ENCODE data around the gene EPB41L4B.

EPB41L4B gene

DNA sequence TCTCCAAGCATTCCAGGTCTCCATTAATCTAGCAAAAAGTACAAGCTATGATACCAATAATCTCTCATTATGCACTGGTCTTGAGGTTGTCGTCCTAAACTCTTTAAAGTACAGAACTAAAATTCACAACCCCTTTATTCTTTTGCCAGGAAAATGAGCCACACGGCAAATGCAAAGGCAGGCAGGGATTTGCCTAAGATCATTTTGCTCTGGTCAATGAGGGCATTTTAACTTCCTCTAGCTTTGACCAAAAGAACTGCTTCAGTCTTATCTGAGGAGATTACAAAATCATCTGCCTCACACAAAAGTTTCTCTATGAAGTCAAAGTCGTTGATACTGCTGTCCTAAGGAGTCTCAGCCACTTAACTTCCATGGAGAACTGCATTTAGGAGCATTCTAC lies 51.8 kb downstream of the EPB41L4B start:
- DNase-seq = no peak

DNA sequence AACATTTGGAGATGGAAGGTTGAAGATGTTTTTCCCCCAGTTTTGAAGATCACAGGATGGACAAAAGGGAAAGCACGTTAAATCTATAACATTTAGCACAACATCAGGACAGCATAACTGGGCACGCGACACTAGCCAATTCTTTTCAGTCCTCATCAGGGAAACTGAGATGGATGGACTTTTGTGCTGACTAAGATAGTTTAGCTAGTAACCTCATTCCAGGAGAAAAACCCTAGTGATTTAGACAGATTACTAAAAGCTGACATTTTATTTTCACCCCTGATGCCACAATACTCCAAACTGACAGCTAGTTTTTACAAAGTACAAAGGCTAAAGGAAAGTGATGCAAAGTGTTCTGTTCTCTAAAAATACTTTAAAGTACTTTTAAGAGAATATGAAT lies 53.3 kb downstream of the EPB41L4B start:
- DNase-seq = no peak

DNA sequence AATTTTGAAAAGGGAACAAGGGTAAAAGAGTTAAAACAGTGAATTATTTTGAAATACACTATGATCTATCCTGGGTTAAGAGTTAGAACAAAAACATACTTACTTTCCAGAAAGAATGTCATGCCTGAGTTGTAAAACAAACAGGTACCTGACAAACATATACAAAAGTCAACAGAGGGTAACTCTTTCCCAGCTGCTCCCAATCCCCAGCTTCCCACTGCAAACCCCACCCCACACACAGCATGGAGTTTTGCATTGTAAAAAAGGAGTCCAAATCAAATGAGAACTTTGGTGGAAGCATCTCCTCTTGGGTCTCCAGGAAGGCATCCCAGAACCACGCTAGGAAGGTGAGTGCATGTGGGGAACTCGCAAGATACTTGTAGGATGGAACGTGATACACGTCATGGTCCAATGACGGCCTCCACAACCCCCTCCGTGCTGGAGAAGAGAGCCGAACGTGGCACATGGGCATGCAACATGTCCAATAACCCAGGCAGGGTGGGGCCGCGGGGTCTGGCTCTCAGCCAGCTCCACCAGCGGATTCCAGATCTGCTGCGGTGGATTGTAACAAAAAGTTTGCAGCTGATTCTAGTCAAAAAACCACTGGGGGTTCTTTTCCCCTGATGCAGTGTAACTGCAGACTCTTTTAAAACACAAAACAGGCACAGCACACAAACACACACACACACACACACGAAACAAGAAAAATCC lies 55.8 kb downstream of the EPB41L4B start:
- DNase-seq = peak; percentile 63

GRCh38 chr9:109263358-109263757 lies 57.5 kb downstream of the EPB41L4B start:
- DNase-seq = no peak

- peak; percentile 38 for DNase-seq
Observed at GRCh38 chr9:109258481-109259302, 62.2 kb downstream of the EPB41L4B start.

DNA sequence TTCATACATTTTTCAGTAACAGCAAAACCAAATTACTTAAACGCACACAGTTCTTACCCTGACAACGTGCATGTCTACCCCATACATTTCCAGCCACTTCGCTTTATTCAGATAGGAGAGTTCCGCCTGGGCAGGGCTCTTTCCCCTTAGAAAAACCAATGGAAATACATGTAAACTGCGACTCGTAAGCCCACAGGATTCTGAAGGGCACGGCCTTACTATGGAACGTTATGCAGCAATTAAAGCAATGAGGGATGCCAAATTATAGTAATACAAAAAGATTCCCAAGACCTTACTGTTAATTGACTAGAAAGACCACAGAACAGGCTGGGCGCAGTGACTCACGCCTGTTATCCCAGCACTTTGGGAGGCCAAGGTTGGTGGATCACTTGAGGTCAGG lies 64.5 kb downstream of the EPB41L4B start:
- no peak for DNase-seq

- DNase-seq = no peak
Observed at GRCh38 chr9:109255394-109255793, 65.5 kb downstream of the EPB41L4B start.

DNA sequence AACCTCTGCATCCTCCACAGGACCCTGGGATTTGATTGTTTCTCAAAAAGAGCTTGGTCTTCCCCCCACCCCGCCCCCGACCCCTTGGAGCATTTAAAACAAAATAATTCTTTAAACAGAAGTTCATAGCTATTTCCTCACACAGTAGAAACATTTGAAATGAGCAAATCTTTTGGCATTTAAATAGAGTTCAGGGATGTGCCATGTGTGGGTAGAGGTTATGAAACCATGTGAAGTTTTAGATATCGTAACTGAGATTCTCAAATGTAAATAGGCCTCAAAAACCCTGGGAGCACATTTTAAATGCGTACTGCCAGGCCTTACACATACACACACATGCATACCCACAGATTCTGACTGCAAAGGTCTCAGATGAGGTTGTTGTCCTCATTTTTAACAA lies 66.5 kb downstream of the EPB41L4B start:
- no peak for DNase-seq

- DNase-seq = no peak
Observed at GRCh38 chr9:109253637-109254284, 67.1 kb downstream of the EPB41L4B start.

DNA sequence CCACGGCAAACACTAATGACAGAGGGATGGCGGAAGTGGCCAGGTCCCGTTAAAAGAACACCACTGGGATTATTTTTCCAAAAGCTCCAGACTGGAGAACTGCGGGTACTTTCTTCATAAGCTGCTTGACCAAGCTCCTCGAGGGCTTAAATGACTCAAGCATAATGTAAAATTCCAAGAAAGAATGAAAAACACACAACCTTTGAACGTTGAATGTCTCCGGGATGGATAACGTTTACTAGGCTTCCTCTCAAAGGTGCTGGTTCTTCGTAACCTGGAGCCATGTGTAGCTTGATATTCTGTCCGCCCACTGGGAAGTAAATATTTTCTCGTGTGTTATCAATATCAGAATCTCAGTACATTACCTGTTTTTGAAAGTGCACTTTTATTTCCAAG lies 67.6 kb downstream of the EPB41L4B start:
- DNase-seq = no peak

GRCh38 chr9:109252291-109252690 lies 68.6 kb downstream of the EPB41L4B start:
- no peak for DNase-seq

GRCh38 chr9:109251776-109252106 lies 69.1 kb downstream of the EPB41L4B start:
- no peak for DNase-seq

DNA sequence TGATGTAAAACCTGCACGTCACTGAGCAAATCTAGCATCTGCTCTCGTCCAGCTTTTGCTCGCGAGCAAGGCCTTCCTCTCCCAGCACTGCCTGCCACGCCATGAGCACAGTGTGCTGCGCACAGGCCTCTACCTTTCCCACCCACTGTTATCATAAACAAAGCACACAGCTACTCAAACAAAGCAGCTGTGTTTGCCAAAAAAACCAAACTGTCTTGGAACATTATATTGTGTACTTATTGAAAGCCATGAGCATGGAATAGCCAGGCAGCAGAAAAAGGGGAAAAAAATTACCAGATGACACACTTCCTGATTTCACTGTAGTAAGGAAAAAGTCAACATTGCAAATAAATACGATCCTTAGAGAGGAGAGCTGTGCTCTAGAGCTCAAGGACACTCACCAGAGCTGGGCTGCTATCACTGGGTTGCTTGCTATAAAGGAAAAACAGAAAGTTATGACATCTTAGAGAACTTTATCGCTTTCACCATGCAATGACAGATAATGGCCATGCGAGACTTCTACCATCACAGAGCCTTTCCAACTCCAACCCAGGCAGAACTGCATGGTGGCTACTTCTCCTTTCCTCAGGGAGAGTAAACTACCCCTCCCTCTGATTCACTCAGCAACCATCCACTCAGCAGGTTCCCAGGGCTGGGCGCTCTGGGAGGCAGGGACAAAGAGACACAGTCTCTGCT lies 69.6 kb downstream of the EPB41L4B start:
- peak; percentile 65 for DNase-seq

DNA sequence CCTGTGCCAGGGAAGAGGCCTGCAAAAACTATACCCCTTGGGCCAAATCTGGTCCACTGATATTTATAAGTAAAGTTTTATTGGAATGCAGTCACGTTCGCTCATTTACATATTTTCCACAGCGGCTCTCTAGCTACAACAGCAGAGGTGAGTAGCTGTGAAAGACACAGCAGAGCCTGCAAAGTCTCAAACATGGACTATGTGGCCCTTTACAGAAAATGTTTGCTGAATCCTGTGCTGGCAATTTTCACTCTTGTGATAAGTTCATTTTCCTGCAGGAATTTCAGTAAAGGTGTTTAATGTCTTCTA lies 70.1 kb downstream of the EPB41L4B start:
- DNase-seq = no peak

DNA sequence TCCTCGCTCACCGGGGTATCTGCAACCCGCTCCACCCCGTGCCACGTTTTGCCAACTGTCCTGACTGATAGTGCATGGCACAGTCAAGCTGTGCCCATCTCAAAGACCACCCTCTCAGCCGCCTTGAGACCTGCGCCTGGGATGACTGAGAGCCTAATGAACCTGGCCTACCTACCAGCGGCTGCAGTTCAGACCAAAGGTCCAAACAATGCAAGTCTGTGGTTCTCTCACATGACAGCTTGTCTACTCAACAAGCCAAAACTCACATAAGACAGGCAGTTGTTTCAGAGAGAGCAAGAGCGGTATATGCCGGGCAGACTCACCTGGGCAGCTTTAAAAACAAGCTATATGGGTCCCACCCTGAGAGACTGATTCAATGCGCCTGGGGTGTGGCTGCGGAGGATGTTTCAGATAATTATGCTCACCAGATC lies 70.5 kb downstream of the EPB41L4B start:
- no peak for DNase-seq

- DNase-seq = no peak
Observed at GRCh38 chr9:109249615-109250014, 71.2 kb downstream of the EPB41L4B start.

DNA sequence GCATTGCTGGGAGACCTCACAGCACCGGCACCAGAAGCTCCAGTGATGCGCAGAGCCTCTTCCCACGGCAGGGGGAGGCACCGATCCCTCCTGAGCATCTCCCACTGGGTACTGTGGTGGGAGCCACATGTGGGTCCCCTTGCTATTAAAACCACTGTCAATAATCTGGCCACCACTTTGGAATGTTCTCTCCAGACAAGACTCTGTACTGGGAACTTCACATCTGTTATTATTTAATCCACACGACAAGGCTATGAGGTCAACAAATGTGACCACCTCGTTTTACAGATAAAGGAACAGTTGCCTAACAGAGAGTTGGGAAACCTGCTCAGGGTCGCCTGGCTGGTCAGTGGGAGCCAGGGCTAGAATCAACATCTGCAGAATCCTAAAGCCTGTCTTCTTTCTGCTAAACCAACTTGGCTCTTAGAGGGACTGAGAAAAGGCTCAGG lies 72.7 kb downstream of the EPB41L4B start:
- DNase-seq = no peak

DNA sequence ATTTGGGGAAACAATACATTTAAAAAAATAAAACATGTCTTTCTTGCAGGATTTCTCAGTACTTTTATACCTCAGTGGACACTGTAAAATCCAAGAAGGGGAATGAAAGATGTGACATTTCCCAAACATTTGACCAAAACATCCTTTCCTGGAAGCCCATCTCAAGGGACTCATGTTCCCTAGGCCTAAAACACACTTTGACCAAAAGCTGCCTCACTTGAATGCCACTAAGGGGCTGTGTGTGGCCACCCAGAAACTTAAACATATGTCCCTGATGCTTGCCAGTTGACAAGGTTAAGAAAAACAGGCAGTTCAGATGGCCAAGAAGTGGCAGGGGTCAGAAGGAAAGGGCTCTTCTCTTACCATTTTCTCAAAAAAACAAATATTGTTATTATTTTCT lies 73.6 kb downstream of the EPB41L4B start:
- no peak for DNase-seq

- no peak for DNase-seq
Observed at GRCh38 chr9:109246533-109246932, 74.3 kb downstream of the EPB41L4B start.

- no peak for DNase-seq
Observed at GRCh38 chr9:109245310-109245897, 75.5 kb downstream of the EPB41L4B start.

- no peak for DNase-seq
Observed at GRCh38 chr9:109244179-109245132, 76.4 kb downstream of the EPB41L4B start.

GRCh38 chr9:109242741-109243140 lies 78.1 kb downstream of the EPB41L4B start:
- no peak for DNase-seq
